SK-N-SH (cell line): ENCODE results near the gene SHISA2. TPM values are rescaled to one million over a fixed set of nuclear protein-coding genes. Genes with fewer than 3 reads are reported as not detected.

Source experiments
- CTCF ChIA-PET: fragments of 300-600, 350-600 bp; formaldehyde crosslinking; extraction: SDS; loops from one replicate; lab custom pipeline; 2021; lab: Yijun Ruan, JAX
- POLR2A ChIA-PET: fragments of 350-600 bp; sonication (Branson Sonifier 250); formaldehyde crosslinking; extraction: SDS; loops from one replicate; lab custom pipeline; 2020; ENCODE audit warnings: antibody characterized with exemption, inconsistent platforms; lab: Yijun Ruan, JAX
- DNase-seq: peaks from one replicate; pipeline ENCODE4 v3.0.0; 2012
- H2AFZ ChIP-seq: fragments of 200-600 bp; sonication (generic); 2 replicates; pipeline ENCODE4 v1.8.1; 2016; ENCODE audit warnings: antibody characterized with exemption, mild to moderate bottlenecking, low read depth
- H3F3A ChIP-seq: fragments of 200-600 bp; sonication (generic); replicated peaks from 2 replicates; pipeline ENCODE3; 2016; ENCODE audit warnings: antibody characterized with exemption, mild to moderate bottlenecking; ENCODE audit not compliant: insufficient read depth
- H3K27ac ChIP-seq, 2 experiments: fragments of 200-500 bp in 1 of 2; fragments of 200-600 bp in 1 of 2; sonication (Bioruptor generic) in 1 of 2; sonication (generic), shearing (Covaris generic) in 1 of 2; 2 replicates each; pipeline versions ENCODE4 v1.5.1 to v1.6.1; 2014 to 2016; ENCODE audit warnings: low read depth in 2 of 2, inconsistent platforms in 1 of 2, low read length in 1 of 2, mild to moderate bottlenecking in 1 of 2, mixed read lengths in 1 of 2
- H3K27me3 ChIP-seq: fragments of 200-600 bp; sonication (generic), shearing (Covaris generic); 2 replicates; pipeline ENCODE4 v1.6.1; 2016; ENCODE audit warnings: mixed run types; ENCODE audit not compliant: insufficient read depth
- H3K36me3 ChIP-seq, 2 experiments: fragments of 200-500 bp in 1 of 2; fragments of 200-600 bp in 1 of 2; sonication (Bioruptor generic) in 1 of 2; sonication (generic) in 1 of 2; replicated peaks in 1 of 2; 2 replicates each; pipeline versions ENCODE3 to v1.5.1; 2014 to 2016; ENCODE audit warnings: low read length in 1 of 2, mild to moderate bottlenecking in 1 of 2; ENCODE audit not compliant: insufficient read depth in 2 of 2, control insufficient read depth in 1 of 2
- H3K4me1 ChIP-seq, 2 experiments: fragments of 200-500 bp in 1 of 2; fragments of 200-600 bp in 1 of 2; sonication (Bioruptor generic) in 1 of 2; sonication (generic), shearing (Covaris generic) in 1 of 2; 2 replicates each; pipeline versions ENCODE4 v1.5.1 to v1.6.1; 2014 to 2016; ENCODE audit warnings: low read depth in 1 of 2, low read length in 1 of 2, mixed run types in 1 of 2; ENCODE audit not compliant: insufficient read depth in 2 of 2, control insufficient read depth in 1 of 2
- H3K4me2 ChIP-seq: fragments of 200-600 bp; sonication (generic), shearing (Covaris generic); 2 replicates; pipeline ENCODE4 v1.6.1; 2017; ENCODE audit warnings: mixed run types
- H3K4me3 ChIP-seq, 2 experiments: fragments of 200-500 bp in 1 of 2; fragments of 200-600 bp in 1 of 2; sonication (Bioruptor generic) in 1 of 2; sonication (generic), shearing (Covaris generic) in 1 of 2; 2 replicates each; pipeline versions ENCODE4 v1.5.1 to v1.8.1; 2014 to 2016; ENCODE audit warnings: low read depth in 2 of 2, inconsistent platforms in 1 of 2, low read length in 1 of 2, mild to moderate bottlenecking in 1 of 2, mixed read lengths in 1 of 2, moderate library complexity in 1 of 2
- H3K79me2 ChIP-seq: fragments of 200-600 bp; sonication (generic); 2 replicates; pipeline ENCODE4 v1.8.1; 2017; ENCODE audit warnings: mild to moderate bottlenecking; ENCODE audit not compliant: insufficient read depth
- H3K9ac ChIP-seq: fragments of 200-600 bp; sonication (generic); 2 replicates; pipeline ENCODE4 v1.6.1; 2017; ENCODE audit warnings: mixed run types
- H3K9me2 ChIP-seq: fragments of 200-600 bp; sonication (generic); 2 replicates; pipeline ENCODE4 v1.6.1; 2017; ENCODE audit warnings: mixed run types
- H3K9me3 ChIP-seq: fragments of 200-600 bp; sonication (generic); 2 replicates; pipeline ENCODE4 v1.6.1; 2017; ENCODE audit warnings: mixed run types, mild to moderate bottlenecking, moderate library complexity
- H4K20me1 ChIP-seq: fragments of 200-600 bp; sonication (generic); 2 replicates; pipeline ENCODE4 v1.6.1; 2017; ENCODE audit warnings: mild to moderate bottlenecking, mixed run types; ENCODE audit not compliant: insufficient read depth
- FOSL2 ChIP-seq: IDR thresholded peaks from 2 replicates; pipeline ENCODE4 v1.4.0; 2012; ENCODE audit warnings: low read depth, mild to moderate bottlenecking, moderate library complexity, borderline replicate concordance
- FOXJ3 ChIP-seq: sonication (generic); formaldehyde crosslinking; IDR thresholded peaks from 2 replicates; pipeline ENCODE4 v1.5.1; 2020; ENCODE audit warnings: mild to moderate bottlenecking, missing genetic modification reagents
- FOXM1 ChIP-seq: IDR thresholded peaks from 2 replicates; pipeline ENCODE4 v1.4.0; 2012; ENCODE audit warnings: low read depth, mild to moderate bottlenecking
- JUND ChIP-seq: IDR thresholded peaks from 2 replicates; pipeline ENCODE4 v1.4.0; 2012
- NRF1 ChIP-seq: IDR thresholded peaks from 2 replicates; pipeline ENCODE4 v1.6.1; 2012; ENCODE audit warnings: low read depth, mild to moderate bottlenecking, low read length
- RFX5 ChIP-seq: IDR thresholded peaks from 2 replicates; pipeline ENCODE4 v1.6.1; 2012; ENCODE audit warnings: mild to moderate bottlenecking, improper control_type of control experiment, low read length
- RXRA ChIP-seq: IDR thresholded peaks from 2 replicates; pipeline ENCODE4 v1.4.0; 2012; ENCODE audit warnings: low read depth, mild to moderate bottlenecking, borderline replicate concordance
- SIN3A ChIP-seq: IDR thresholded peaks from 2 replicates; pipeline ENCODE4 v1.6.1; 2012; ENCODE audit warnings: low read depth, mild to moderate bottlenecking, low read length, moderate library complexity, borderline replicate concordance
- SMC3 ChIP-seq: IDR thresholded peaks from 2 replicates; pipeline ENCODE4 v1.6.1; 2012; ENCODE audit warnings: low read depth, low read length, improper control_type of control experiment
- TEAD4 ChIP-seq: IDR thresholded peaks from 2 replicates; pipeline ENCODE4 v1.4.0; 2012; ENCODE audit warnings: mild to moderate bottlenecking, borderline replicate concordance; ENCODE audit not compliant: insufficient read depth
- YY1 ChIP-seq: IDR thresholded peaks from 2 replicates; pipeline ENCODE4 v1.4.0; 2012; ENCODE audit warnings: low read depth, mild to moderate bottlenecking
- polyA plus RNA-seq, 3 experiments: library from polyadenylated mRNA; depleted of rRNA; stranded (reverse); fragments of >200 nt; gene quantifications; 2 replicates each; pipeline ENCODE4 v1.2.3, GENCODE V29; 2012
- TF ChIP-seq, protein P1 (sequence below): IDR thresholded peaks from 2 replicates; pipeline ENCODE4 v1.4.0; 2012; ENCODE audit warnings: low read depth, borderline replicate concordance
- TF ChIP-seq, protein P2 (sequence below): fragments of 150-350 bp; IDR thresholded peaks from 2 replicates; pipeline ENCODE4 v1.6.1; 2017; ENCODE audit warnings: antibody characterized with exemption, low read length, low read depth, borderline replicate concordance
- TF ChIP-seq, protein P3 (sequence below): fragments of 200-600 bp; sonication (generic); IDR thresholded peaks from 2 replicates; pipeline ENCODE4 v1.6.1; 2017; ENCODE audit warnings: antibody characterized with exemption, mild to moderate bottlenecking, moderate library complexity
- TF ChIP-seq, protein P4 (sequence below): IDR thresholded peaks from 2 replicates; pipeline ENCODE4 v1.4.0; 2012; ENCODE audit warnings: low read depth

SHISA2 gene
- polyA plus RNA-seq, 1 of the 3 experiments (the other 2 are of a cell fraction): not detected

DNA sequence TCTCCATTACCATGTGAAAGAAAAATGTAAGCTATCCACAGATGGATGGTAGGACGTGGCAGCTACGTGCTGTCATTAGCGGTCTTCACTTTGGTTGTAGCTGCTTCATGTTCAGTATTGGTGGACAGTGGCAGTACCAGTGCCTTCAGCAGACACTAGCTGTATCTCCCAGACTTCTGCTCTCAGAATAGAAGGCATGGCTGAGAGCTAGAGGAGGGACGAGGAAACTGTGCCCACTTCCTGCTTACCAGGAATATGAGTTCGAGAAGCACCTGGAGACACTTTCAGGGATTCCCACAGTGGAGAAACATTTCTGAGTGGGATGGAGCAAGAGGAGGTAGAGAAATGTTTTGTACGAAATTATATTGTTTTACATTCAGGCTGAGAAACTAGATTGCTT is 6.9 kb upstream of the SHISA2 start (continued):
- TF ChIP-seq, protein P1, sequence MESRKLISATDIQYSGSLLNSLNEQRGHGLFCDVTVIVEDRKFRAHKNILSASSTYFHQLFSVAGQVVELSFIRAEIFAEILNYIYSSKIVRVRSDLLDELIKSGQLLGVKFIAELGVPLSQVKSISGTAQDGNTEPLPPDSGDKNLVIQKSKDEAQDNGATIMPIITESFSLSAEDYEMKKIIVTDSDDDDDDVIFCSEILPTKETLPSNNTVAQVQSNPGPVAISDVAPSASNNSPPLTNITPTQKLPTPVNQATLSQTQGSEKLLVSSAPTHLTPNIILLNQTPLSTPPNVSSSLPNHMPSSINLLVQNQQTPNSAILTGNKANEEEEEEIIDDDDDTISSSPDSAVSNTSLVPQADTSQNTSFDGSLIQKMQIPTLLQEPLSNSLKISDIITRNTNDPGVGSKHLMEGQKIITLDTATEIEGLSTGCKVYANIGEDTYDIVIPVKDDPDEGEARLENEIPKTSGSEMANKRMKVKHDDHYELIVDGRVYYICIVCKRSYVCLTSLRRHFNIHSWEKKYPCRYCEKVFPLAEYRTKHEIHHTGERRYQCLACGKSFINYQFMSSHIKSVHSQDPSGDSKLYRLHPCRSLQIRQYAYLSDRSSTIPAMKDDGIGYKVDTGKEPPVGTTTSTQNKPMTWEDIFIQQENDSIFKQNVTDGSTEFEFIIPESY: no peak

DNA sequence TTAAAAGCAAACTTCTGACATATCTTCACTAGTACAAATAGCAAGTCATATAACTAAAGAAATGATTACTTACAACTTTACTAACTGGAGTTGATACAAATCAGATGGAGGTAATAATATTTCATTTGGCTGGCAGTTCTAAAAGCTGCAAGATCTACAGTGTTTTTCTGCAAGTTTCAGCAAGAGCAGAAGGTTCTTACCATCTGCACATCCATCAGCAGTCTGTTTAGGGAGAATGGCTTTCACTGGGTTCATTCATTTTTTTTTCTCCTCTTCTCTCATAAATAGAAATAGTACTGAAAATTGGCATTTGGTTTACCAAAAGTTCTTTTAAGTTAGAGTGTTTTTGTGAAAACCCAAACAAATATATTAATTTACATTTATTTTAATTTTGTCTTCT is 3.1 kb upstream of the SHISA2 start:
- Histone ChIP-seq H2AFZ (no peak overlapping the region), H3K79me2 (no peaks in the 10 kb centered on the region), H3K9me3 (no peaks in the 10 kb centered on the region), H3K9me2 (no peaks in the 10 kb centered on the region), H3K9ac (no peak overlapping the region), H3F3A (no peaks in the 10 kb centered on the region), H3K4me2 (no peak overlapping the region), H4K20me1 (no peaks in the 10 kb centered on the region), H3K27me3 (peaks cover 28% of the 10 kb centered on the region), H3K27ac (no peak overlapping the region), H3K4me3 (no peak overlapping the region), H3K4me1 (no peaks in the 10 kb centered on the region; a peak in 1 of 4 replicates), H3K36me3 (no peaks in the 10 kb centered on the region)
- ChIA-PET CTCF (interaction anchor here (4.9 kb wide), 1 partner anchor 480 kb away, joined by 28 read pairs; no protein-coding TSS in a partner anchor), POLR2A (no interaction called here)
- no peak for TF ChIP-seq NRF1
- no peak for TF ChIP-seq SMC3
- no peak for TF ChIP-seq FOXJ3
- TF ChIP-seq JUND: no peak
- no peak for TF ChIP-seq FOSL2
- TF ChIP-seq YY1: no peak
- TF ChIP-seq, protein P2, sequence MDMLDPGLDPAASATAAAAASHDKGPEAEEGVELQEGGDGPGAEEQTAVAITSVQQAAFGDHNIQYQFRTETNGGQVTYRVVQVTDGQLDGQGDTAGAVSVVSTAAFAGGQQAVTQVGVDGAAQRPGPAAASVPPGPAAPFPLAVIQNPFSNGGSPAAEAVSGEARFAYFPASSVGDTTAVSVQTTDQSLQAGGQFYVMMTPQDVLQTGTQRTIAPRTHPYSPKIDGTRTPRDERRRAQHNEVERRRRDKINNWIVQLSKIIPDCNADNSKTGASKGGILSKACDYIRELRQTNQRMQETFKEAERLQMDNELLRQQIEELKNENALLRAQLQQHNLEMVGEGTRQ: no peak
- TF ChIP-seq, protein P1: no peak
- TF ChIP-seq TEAD4: no peak
- no peak for TF ChIP-seq SIN3A
- TF ChIP-seq RFX5: no peak
- no peak for TF ChIP-seq FOXM1
- no peak for TF ChIP-seq RXRA
- TF ChIP-seq, protein P3, sequence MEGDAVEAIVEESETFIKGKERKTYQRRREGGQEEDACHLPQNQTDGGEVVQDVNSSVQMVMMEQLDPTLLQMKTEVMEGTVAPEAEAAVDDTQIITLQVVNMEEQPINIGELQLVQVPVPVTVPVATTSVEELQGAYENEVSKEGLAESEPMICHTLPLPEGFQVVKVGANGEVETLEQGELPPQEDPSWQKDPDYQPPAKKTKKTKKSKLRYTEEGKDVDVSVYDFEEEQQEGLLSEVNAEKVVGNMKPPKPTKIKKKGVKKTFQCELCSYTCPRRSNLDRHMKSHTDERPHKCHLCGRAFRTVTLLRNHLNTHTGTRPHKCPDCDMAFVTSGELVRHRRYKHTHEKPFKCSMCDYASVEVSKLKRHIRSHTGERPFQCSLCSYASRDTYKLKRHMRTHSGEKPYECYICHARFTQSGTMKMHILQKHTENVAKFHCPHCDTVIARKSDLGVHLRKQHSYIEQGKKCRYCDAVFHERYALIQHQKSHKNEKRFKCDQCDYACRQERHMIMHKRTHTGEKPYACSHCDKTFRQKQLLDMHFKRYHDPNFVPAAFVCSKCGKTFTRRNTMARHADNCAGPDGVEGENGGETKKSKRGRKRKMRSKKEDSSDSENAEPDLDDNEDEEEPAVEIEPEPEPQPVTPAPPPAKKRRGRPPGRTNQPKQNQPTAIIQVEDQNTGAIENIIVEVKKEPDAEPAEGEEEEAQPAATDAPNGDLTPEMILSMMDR: no peak
- TF ChIP-seq, protein P4, sequence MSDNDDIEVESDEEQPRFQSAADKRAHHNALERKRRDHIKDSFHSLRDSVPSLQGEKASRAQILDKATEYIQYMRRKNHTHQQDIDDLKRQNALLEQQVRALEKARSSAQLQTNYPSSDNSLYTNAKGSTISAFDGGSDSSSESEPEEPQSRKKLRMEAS: no peak
- DNase-seq: no peak
